Stimulated activated CD8-positive, alpha-beta memory T cell treated with anti-CD3 and anti-CD28 coated beads, Interleukin-2, amount 100 ng/mL, for 1 hour (primary cell): ENCODE results near the gene TICAM1.
"Not testable (repeated sequence)": the region's sequence is repeated elsewhere in the genome, so short reads cannot be mapped to it uniquely, and the experiment has no call there.

Source experiments
- DNase-seq, 2 donors: peaks; one replicate each; pipeline ENCODE4 v3.0.0-alpha.2; 2020; ENCODE audit warnings: low read depth in 2 of 2

TICAM1 gene

GRCh38 chr19:4831304-4831978 is at the start of gene TICAM1:
TICAM1 (minus strand) TSS chr19:4831712; CDS start chr19:4818377, 13,335 bp downstream.
- peak; percentile 52 to 63 for DNase-seq

- no peak for DNase-seq
Measured at GRCh38 chr19:4879041-4879440, 47.5 kb upstream of the TICAM1 start.

GRCh38 chr19:4878491-4878968 is 47.0 kb upstream of the TICAM1 start:
- DNase-seq: no peak

GRCh38 chr19:4877753-4878490 is 46.4 kb upstream of the TICAM1 start:
- no peak for DNase-seq

- no peak for DNase-seq
Measured at GRCh38 chr19:4873930-4874329, 42.4 kb upstream of the TICAM1 start.

GRCh38 chr19:4871711-4872110 is 40.2 kb upstream of the TICAM1 start:
- DNase-seq: no peak

- DNase-seq: no peak
Measured at GRCh38 chr19:4870025-4870700, 38.7 kb upstream of the TICAM1 start.

GRCh38 chr19:4868286-4868834 is 36.8 kb upstream of the TICAM1 start:
- no peak for DNase-seq

GRCh38 chr19:4867534-4868285 is 36.2 kb upstream of the TICAM1 start, which contains the start of gene PLIN3:
PLIN3 (minus strand) TSS chr19:4867667; CDS start chr19:4861394, 6,273 bp downstream.
- peak; percentile 78 to 81 for DNase-seq

- peak in 1 of 2 donors; percentile 12 for DNase-seq
Measured at GRCh38 chr19:4866595-4867424, 35.3 kb upstream of the TICAM1 start.

GRCh38 chr19:4861147-4861546 is 29.6 kb upstream of the TICAM1 start:
- no peak for DNase-seq

GRCh38 chr19:4859697-4860096 is 28.2 kb upstream of the TICAM1 start:
- DNase-seq: no peak

GRCh38 chr19:4856468-4856867 is 25.0 kb upstream of the TICAM1 start:
- DNase-seq: not testable (repeated sequence)

- DNase-seq: not testable (repeated sequence)
Measured at GRCh38 chr19:4853506-4853905, 22.0 kb upstream of the TICAM1 start.

- no peak for DNase-seq
Measured at GRCh38 chr19:4852484-4852883, 21.0 kb upstream of the TICAM1 start.

GRCh38 chr19:4851551-4852290 is 20.2 kb upstream of the TICAM1 start:
- peak; percentile 52 to 55 for DNase-seq

- no peak for DNase-seq
Measured at GRCh38 chr19:4849019-4849418, 17.5 kb upstream of the TICAM1 start.

GRCh38 chr19:4847190-4847973 is 15.9 kb upstream of the TICAM1 start:
- no peak for DNase-seq

GRCh38 chr19:4845975-4846374 is 14.5 kb upstream of the TICAM1 start:
- DNase-seq: not testable (repeated sequence)
